ENCODE results near the gene CDON.
"Not testable (repeated sequence)": the region's sequence is repeated elsewhere in the genome, so short reads cannot be mapped to it uniquely, and the experiment has no call there.

Gene CDON

DNA sequence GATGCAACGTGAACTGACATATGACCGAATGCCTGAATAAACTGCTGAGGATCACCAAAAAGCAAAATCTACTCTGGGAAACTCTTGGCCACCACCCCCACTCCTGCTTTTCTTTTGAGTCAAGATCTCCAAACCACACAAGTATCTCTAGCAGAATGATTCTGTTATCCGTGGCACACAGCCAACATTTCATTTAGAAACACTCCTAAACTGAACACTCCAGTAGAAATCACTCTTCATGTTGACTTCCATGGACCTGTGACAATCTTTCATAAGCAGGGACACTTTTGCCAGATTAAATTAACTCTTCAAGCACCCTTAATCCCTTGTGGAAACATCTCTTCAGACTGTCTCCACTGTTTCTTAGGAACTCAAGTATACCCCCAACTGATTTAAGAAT is 72.4 kb downstream of the CDON start:
- no peak for TF ChIP-seq ZFX (IDR thresholded peaks at IDR 0.05)
- TF ChIP-seq, protein P1, sequence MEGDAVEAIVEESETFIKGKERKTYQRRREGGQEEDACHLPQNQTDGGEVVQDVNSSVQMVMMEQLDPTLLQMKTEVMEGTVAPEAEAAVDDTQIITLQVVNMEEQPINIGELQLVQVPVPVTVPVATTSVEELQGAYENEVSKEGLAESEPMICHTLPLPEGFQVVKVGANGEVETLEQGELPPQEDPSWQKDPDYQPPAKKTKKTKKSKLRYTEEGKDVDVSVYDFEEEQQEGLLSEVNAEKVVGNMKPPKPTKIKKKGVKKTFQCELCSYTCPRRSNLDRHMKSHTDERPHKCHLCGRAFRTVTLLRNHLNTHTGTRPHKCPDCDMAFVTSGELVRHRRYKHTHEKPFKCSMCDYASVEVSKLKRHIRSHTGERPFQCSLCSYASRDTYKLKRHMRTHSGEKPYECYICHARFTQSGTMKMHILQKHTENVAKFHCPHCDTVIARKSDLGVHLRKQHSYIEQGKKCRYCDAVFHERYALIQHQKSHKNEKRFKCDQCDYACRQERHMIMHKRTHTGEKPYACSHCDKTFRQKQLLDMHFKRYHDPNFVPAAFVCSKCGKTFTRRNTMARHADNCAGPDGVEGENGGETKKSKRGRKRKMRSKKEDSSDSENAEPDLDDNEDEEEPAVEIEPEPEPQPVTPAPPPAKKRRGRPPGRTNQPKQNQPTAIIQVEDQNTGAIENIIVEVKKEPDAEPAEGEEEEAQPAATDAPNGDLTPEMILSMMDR (conservative IDR thresholded peaks at IDR 0.05) = no peak
- H3K27ac ChIP-seq = no peak overlapping the region

DNA sequence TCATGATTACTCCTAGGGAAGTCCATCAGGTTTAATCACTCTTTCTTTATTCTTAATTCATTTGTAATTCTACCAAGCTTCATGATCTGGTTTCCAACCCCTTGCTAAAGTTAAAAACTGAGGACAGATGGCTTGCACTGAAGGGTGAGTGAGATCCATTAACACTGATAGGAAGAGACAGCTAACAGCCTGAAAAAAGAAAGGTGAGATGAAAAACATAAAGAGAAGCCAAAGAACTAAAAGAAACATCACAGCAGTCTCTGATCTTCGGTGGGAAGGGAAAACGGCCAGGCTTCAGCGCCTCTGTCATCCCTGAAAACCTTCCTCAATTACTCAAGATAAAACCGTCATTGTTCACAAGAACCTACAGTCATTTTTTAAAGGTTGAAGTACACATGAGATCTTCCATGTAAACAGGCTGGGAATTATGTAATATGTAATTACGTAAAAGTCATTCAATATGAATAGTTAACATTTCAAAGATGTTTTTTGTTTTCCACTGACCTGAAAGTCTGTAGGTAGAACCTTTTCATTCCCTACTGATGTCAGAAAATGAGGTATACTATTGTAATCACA is 75.5 kb downstream of the CDON start:
- no peak overlapping the region for H3K27ac ChIP-seq
- no peak for TF ChIP-seq ZFX (IDR thresholded peaks at IDR 0.05)
- TF ChIP-seq, protein P1 (conservative IDR thresholded peaks at IDR 0.05) = no peak

DNA sequence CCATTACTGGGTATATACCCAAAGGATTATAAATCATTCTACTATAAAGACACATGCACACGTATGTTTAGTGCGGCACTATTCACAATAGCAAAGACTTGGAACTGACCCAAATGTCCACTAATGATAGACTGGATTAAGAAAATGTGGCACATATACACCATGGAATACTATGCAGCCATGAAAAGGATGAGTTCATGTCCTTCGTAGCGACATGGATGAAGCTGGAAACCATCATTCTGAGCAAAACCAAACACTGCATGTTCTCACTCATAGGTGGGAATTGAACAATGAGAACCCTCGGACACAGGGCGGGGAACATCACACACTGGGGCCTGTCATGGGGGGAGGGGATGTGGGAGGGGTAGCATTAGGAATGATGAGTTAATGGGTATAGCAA is 76.7 kb downstream of the CDON start:
- not testable (repeated sequence) for H3K27ac ChIP-seq

DNA sequence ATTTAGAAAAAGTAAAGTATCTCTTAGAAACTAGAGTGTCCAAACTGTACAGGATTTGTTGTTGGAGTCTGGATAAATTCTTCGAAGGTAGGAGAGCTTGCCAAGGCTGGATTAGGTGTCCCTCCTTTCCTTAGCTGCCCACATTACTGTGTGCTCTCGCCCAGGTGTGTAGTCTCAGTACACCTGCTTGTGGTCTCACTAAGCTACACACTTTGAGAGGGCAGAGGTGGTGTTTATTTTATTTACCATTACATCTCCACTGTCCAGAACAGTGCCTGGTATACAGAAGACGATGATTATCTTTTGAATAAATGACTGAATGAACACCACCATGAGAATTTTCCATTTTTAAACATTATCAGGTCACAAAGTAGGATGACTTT is 80.3 kb downstream of the CDON start:
- TF ChIP-seq, protein P1 (conservative IDR thresholded peaks at IDR 0.05) = no peak
- TF ChIP-seq ZFX (IDR thresholded peaks at IDR 0.05) = no peak
- H3K27ac ChIP-seq = no peak overlapping the region

DNA sequence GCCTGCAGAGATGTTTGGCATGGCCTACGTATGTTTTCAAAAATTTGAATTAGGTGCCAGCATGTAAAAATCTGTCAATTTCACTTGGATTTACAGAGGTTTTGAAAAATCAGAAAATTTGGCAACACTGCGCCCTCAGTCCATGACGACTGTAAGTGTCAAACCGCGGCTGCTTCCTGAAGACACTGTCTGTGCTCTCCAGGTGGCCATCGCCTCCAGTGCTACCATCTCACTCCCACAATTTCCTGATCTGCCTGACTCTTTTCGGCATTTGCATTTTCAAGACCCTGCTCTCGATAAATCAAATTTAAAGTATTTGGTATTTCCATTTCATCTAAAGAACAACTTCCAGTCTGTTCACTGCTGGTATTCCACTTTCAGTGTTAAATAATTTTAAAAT is 82.2 kb downstream of the CDON start:
- TF ChIP-seq ZFX (IDR thresholded peaks at IDR 0.05) = no peak
- TF ChIP-seq, protein P1 (conservative IDR thresholded peaks at IDR 0.05) = no peak
- no peak overlapping the region for H3K27ac ChIP-seq

DNA sequence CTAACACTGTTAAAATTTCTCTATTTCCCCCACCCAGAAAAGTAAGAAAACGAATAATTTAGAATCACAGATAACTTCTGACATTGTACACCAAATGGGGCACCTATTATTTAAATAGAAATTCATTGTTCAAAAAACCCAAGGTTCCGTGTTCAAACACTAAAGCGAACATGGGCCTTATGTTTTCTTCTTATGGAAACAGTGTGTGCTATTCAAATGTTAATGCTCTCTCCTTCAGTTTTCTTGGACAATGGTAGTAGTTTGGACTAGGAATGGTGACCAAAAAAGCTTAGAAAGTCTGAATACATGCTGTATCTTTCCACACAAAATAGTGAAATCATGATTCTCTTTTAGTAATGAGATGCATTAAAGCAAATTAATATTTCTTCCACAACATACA is 83.2 kb downstream of the CDON start:
- TF ChIP-seq, protein P1 (conservative IDR thresholded peaks at IDR 0.05) = no peak
- no peak for TF ChIP-seq ZFX (IDR thresholded peaks at IDR 0.05)
- no peak overlapping the region for H3K27ac ChIP-seq

DNA sequence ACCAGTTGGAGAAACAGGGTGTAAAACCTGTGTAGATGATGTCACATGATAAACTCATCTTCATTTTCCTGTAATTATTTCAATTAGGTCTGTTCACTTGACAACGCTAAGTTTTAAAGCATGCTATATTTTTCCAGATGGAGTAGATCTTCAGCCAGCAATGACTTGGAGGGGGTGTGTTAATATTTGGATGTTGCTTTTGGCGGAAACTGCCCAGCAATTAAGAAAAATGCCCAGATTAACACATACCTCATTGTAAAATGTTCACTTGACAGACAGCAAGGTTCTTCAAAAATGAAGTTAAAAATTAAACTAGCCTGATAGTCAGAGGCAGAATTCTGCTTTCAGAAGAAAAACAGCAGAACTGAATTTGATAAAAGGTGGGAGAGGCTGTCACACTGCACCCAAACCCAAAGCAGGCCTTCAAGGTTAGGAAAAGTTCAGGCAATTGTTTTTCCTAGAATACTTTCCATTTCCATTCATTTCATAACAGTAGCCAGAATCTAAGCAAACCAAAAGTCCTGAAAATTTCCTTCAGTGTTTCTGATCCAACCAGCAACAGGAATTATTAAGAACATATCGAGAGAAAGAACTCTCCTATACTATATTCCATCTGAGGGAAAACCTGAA is 83.8 kb downstream of the CDON start:
- H3K27ac ChIP-seq = no peak overlapping the region
- no peak for TF ChIP-seq ZFX (IDR thresholded peaks at IDR 0.05)
- TF ChIP-seq, protein P1 (conservative IDR thresholded peaks at IDR 0.05) = no peak

DNA sequence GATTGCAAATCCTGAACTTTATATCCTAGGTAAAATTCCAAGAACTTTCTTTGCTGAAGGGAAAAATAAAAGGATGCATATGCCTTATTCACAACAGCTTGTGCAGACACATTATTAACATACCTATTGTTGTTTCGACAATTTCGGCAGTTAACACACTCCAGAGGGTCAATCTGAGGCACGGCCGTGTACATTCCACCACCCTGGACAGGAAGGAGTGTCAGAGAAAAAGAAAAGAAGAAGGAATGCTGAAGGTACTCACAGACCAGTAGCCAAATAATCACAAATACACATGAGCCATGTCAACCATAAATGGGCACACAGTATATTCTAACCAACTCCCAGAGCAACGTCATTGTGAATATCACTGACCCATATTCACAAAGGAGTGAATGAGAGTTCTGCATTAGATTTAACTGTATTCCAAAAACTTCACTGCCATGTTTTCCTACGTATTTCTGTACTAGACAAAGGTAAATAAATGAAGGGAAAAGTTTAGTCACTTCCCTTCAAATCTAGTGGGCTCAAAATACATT is 84.4 kb downstream of the CDON start:
- no peak overlapping the region for H3K27ac ChIP-seq
- TF ChIP-seq, protein P1 (conservative IDR thresholded peaks at IDR 0.05) = no peak
- TF ChIP-seq ZFX (IDR thresholded peaks at IDR 0.05) = no peak
